SKM-1 (cell line): ENCODE results near the gene PLIN3.
A peak's percentile ranks its signal among the peaks of the same experiment; 100 is the strongest.
"Not testable (repeated sequence)": the region's sequence is repeated elsewhere in the genome, so short reads cannot be mapped to it uniquely, and the experiment has no call there.

Experiments
- DNase-seq: peaks from one replicate; lab custom pipeline; 2025; ENCODE audit not compliant: unreplicated experiment; lab: John Stamatoyannopoulos, UW

The PLIN3 gene

GRCh38 chr19:4814625-4815425 is 52.6 kb downstream of the PLIN3 start:
- DNase-seq = no peak

- peak; percentile 47 for DNase-seq
Observed at GRCh38 chr19:4811328-4812131, 55.9 kb downstream of the PLIN3 start.

GRCh38 chr19:4807188-4807587 is 60.3 kb downstream of the PLIN3 start:
- DNase-seq = peak; percentile 60

DNA sequence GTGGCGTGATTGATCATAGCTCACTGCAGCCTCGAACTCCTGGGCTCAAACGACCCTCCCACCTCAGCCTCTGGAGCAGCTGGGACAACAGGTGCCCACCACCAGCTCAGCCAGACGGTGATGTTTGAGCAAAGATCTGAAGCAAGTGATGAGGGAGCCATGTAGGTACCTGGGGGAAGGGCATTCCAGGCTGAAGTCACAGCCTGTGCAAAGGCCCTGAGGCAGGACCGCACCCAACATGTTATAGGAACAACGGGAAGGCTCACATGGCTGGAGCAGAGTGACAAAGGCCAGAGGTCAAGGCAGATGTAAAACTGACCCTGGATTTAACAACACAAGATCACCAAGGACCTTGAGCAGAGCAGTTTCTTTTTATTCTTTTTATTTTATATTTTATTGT is 61.1 kb downstream of the PLIN3 start:
- no peak for DNase-seq

- DNase-seq = not testable (repeated sequence)
Observed at GRCh38 chr19:4805140-4805539, 62.3 kb downstream of the PLIN3 start.

GRCh38 chr19:4803736-4804695 is 63.5 kb downstream of the PLIN3 start:
- DNase-seq = peak; percentile 2

DNA sequence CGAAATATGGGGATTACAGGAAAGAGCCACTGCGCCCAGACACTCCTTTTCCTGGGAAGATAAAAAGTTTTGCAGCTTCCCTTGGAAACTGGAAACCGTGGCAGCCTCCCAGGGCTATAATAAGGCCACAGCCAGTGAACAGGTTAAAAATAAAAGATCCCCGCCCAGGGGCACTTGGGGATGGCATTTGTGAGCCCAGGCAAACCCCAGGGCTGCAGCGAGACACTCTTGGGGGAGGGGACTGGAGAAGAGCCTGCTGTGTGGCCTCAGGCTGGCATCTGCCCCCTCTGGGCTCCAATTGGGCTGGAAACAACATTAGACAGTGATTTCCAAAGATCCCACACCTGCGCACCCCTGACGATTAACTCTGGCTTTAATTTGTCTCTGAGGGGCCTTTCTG is 64.8 kb downstream of the PLIN3 start:
- no peak for DNase-seq

GRCh38 chr19:4801085-4801619 is 66.3 kb downstream of the PLIN3 start:
- no peak for DNase-seq

- no peak for DNase-seq
Observed at GRCh38 chr19:4800591-4801081, 66.8 kb downstream of the PLIN3 start.

GRCh38 chr19:4795400-4795799 is 72.1 kb downstream of the PLIN3 start:
- no peak for DNase-seq

DNA sequence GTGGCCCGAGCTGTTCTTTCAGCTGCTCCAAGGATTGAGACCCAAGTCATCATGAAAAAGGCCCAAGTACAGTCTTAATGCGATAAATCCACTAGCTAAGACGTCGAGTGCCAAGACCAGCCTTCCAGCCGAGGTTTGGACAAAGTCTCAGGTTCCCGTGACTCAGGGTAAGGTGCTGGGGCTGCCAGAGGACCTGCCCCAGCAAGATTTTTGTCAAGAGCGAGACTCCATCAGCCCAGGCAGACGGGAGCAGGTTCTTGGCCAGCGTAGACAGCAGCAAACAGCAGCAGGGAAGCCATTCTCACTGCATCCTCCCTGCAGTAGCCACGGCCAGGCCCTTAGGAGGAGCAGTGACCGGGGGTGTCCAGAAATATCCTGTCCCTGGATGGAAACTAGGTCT is 72.5 kb downstream of the PLIN3 start:
- DNase-seq = no peak

GRCh38 chr19:4793278-4793677 is 74.2 kb downstream of the PLIN3 start:
- DNase-seq = not testable (repeated sequence)

GRCh38 chr19:4792866-4793195 is 74.6 kb downstream of the PLIN3 start:
- not testable (repeated sequence) for DNase-seq

GRCh38 chr19:4792019-4792865 is 75.2 kb downstream of the PLIN3 start:
- not testable (repeated sequence) for DNase-seq

- DNase-seq = peak; percentile 100
Observed at GRCh38 chr19:4791183-4792018, 76.1 kb downstream of the PLIN3 start, which contains the start of gene FEM1A. Gene FEM1A, plus strand, starts transcription at chr19:4791734. Its CDS starts 121 bp downstream, at chr19:4791855.
